GM12872 (cell line): ENCODE measurements around the gene PDE10A.

Experiments
- TF ChIP-seq, protein P1 (sequence below): IDR thresholded peaks from 3 replicates; pipeline ENCODE4 v1.5.1; 2011; ENCODE audit warnings: low read depth, mild to moderate bottlenecking, low read length, moderate library complexity; ENCODE audit not compliant: insufficient read depth

The PDE10A gene

DNA sequence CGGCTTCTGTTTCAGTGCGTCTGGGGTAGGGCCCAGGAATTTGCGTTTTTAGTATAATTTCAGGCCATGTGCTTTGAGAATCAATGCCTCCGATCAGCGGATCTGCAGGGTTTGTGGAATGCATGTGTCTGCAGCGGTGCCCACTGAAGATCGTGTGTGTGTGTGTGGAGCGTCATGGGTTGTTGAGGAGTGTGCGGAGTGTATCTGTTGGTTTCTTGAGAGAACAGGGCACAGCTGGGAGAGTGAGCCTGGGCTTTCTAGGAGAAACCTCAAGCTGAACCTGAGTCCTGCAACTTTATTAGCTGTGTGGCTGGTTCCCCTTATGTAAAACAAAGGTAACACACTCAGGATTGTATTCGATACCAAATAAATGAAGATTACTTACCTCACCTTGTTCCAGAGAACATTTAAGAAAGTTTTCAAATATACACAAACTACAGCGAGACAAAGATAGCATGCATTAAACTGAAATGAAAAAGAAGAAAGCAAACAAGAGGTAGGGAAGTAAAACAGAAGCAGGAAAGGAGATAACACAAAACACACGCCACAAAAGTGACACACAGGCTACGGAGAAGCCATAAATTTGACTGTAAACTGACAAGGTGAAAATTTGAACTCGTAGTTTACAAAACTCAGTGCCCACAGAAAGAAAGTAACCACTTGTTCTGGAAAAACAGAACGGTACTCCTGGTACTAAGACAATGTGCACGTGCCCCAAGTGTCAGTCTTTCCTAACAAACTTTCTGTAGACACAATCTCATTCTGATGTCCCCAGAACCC is 28.8 kb downstream of the PDE10A start:
- TF ChIP-seq, protein P1, sequence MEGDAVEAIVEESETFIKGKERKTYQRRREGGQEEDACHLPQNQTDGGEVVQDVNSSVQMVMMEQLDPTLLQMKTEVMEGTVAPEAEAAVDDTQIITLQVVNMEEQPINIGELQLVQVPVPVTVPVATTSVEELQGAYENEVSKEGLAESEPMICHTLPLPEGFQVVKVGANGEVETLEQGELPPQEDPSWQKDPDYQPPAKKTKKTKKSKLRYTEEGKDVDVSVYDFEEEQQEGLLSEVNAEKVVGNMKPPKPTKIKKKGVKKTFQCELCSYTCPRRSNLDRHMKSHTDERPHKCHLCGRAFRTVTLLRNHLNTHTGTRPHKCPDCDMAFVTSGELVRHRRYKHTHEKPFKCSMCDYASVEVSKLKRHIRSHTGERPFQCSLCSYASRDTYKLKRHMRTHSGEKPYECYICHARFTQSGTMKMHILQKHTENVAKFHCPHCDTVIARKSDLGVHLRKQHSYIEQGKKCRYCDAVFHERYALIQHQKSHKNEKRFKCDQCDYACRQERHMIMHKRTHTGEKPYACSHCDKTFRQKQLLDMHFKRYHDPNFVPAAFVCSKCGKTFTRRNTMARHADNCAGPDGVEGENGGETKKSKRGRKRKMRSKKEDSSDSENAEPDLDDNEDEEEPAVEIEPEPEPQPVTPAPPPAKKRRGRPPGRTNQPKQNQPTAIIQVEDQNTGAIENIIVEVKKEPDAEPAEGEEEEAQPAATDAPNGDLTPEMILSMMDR, result no peak

DNA sequence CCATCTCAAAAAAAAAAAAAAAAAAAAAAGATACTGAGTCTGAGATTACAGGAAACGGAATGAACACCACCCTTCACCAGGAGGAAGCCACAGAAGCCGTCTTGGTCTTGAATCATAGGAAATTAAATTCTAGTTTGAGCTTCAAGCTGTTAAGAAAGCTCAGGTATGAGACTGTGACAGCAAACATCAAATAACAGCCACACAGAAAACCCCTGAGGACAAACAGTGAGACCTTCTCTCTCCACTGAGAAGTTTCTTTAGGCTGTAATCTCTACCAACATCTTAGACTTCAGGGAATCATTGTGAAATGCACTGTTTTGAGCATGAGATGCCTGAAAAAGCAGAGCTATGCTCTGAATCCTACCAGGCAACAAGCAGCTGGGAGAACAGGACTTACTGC is 30.8 kb downstream of the PDE10A start:
- TF ChIP-seq, protein P1, result no peak

DNA sequence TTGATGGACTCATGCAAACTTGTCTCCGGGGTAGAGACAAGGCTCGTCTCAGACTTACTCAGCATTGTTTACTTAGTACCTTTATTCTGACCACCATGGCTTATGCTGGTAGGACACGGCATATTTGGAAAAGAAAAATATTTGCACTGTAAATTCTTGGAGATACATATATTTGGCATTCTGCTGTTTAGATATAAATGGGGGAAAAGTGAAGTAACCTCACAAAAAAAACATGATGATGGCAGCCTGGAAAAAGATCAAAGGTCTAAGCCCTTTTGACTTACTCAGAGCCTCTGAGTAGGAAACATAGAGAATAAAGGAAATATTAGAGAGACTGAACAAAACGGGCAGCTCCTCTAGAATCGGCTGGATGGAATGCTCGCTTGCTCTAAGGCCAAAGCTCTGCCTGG is 32.5 kb downstream of the PDE10A start:
- TF ChIP-seq, protein P1, result no peak

DNA sequence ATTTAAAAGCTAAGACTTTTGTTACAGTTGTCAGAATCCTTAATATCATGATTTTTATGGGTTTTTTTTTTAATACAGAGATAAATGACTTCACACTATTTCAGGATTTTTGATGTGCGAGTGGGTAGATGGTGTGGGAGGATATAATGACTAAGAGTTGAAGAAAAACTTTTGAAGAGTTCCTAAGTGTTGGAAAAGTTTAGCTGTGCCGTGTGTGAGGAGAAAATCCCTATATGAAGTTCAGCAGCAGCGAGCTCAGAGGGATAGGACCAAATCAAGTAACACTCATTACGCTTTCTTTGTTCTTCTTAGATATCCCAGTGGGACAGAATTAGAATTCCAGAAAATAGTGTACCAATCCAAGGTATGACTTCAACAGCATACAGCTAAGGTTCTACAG is 34.1 kb downstream of the PDE10A start:
- TF ChIP-seq, protein P1, result no peak

DNA sequence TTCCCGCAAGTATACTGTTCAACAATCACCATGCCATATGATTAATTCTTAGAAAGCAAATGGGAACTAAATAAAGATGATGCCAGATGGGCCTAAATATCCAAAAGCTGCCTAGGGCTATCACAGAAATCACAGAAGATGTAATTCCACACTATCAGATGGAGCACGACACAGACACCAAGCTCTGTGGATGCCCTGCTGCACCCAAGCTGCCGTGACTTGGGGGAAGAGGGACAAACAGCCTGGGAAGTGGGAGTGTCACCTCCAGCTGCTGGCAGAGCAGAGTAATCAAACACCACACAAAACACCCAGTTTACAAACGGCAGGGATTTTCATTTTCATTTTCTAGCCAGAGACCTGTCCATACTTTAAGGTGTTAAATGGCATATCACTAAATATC is 35.7 kb downstream of the PDE10A start:
- TF ChIP-seq, protein P1, result no peak

DNA sequence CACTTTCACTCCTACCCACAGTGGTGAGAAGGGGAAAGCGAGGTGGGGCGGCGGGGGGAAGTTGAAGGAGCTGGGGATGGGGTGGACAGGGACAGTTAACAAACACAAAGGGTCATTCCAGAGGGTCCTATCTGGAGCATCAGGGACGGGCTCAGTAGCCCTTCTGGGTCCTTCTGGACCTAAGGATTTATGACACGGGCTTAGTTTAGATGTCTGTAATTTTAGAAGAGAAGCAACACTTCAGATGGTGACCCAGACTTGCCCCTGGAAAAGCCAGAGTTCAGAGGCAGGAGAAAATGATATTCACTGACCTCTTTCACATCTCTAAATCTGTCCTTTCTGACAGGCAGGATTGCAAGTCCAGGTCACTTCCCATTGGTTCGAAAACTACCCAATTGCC is 36.3 kb downstream of the PDE10A start:
- TF ChIP-seq, protein P1, result no peak

DNA sequence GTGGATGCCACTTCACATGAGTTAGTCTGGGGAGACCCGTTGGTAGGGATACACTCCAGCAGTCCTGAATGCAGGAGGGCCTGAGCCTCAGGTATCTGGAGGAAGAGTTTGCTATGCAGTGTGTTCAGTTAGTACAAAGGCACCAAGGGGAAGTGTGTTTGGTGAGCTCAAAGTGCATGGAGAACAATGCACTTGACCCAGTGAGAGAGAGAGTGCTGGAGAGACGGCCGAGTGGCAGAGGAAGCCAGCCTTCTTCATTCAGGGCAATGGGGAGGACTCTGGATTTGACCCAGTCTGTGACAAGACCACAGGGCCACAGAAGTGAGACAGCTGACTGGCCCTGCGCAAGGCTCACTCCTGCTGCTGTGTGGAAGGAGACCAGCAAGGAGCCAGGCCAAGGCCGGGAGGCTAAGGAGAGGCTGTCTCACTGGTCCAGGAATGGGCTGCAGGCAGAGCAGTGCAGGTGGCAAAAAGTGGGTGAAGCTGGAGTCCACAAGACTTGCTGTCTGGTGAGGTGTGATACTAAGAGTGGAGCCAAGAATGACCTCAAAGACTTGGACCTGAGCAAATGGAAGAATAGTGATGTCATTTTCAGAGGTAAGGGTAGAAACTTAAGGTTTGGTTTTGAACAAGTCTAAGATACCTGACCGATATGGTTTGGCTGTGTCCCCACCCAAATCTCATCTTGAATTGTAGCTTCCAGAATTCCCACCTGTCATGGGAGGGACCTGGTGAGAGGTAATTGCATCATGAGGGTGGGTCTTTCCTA is 38.0 kb downstream of the PDE10A start:
- TF ChIP-seq, protein P1, result no peak
